DLD1 (cell line): ENCODE data around the gene JMJD8.
"Not testable (repeated sequence)": the region's sequence is repeated elsewhere in the genome, so short reads cannot be mapped to it uniquely, and the experiment has no call there.

ENCODE experiments used
- in situ Hi-C: cut with HindIII; loops from 2 replicates; pipeline ENCODE4 v1.10.0; 2017; ENCODE audit warnings: low sequenced_read_pairs

Gene JMJD8

GRCh38 chr16:693766-694165, 9.6 kb upstream of the JMJD8 start:
- in situ Hi-C loops: no loop called here

- in situ Hi-C loops: no loop called here
Measured at GRCh38 chr16:693364-693763, 9.2 kb upstream of the JMJD8 start.

- in situ Hi-C loops: no loop called here
Measured at GRCh38 chr16:692356-693108, 8.4 kb upstream of the JMJD8 start.

GRCh38 chr16:691242-691641, 7.1 kb upstream of the JMJD8 start:
- in situ Hi-C loops: not testable (repeated sequence)

- in situ Hi-C loops: no loop called here
Measured at GRCh38 chr16:689175-689897, 5.2 kb upstream of the JMJD8 start.

- in situ Hi-C loops: no loop called here
Measured at GRCh38 chr16:687499-687898, 3.4 kb upstream of the JMJD8 start.

- in situ Hi-C loops: no loop called here
Measured at GRCh38 chr16:686459-687260, 2.5 kb upstream of the JMJD8 start.

- in situ Hi-C loops: no loop called here
Measured at GRCh38 chr16:685967-686366, 1.8 kb upstream of the JMJD8 start.

- in situ Hi-C loops: no loop called here
Measured at GRCh38 chr16:684961-685696, 995 bp upstream of the JMJD8 start.

GRCh38 chr16:683396-684070, 601 bp downstream of the JMJD8 start:
- in situ Hi-C loops: no loop called here

- in situ Hi-C loops: no loop called here
Measured at GRCh38 chr16:682493-683395, 1.4 kb downstream of the JMJD8 start.

- in situ Hi-C loops: no loop called here
Measured at GRCh38 chr16:681746-682427, 2.2 kb downstream of the JMJD8 start.

- in situ Hi-C loops: no loop called here
Measured at GRCh38 chr16:680967-681745, 3.0 kb downstream of the JMJD8 start.

GRCh38 chr16:680625-680945, 3.5 kb downstream of the JMJD8 start:
- in situ Hi-C loops: no loop called here

- in situ Hi-C loops: no loop called here
Measured at GRCh38 chr16:679814-680624, 4.1 kb downstream of the JMJD8 start, which contains the start of gene STUB1. TSS of gene STUB1 (plus strand) at chr16:680410. CDS start at chr16:680526, 116 bp downstream.

- in situ Hi-C loops: no loop called here
Measured at GRCh38 chr16:678858-679813, 5.0 kb downstream of the JMJD8 start.
